Keratinocyte (primary cell): ENCODE data around the gene FAM229A.

Source experiments
- EZH2 ChIP-seq: IDR thresholded peaks from one replicate; pipeline ENCODE4 v1.6.1; 2012; ENCODE audit warnings: inconsistent platforms, mild to moderate bottlenecking, low read length, moderate library complexity
- TF ChIP-seq, protein P1 (sequence below), 3 experiments: IDR thresholded peaks in 1 of 3; conservative IDR thresholded peaks in 1 of 3; optimal IDR thresholded peaks in 1 of 3; 2 replicates in 2 of 3; 3 replicates in 1 of 3; pipeline versions ENCODE3 to v1.5.1; 2011; ENCODE audit warnings: low read length in 3 of 3, mild to moderate bottlenecking in 3 of 3, moderate library complexity in 2 of 3, control low read depth in 1 of 3, inconsistent platforms in 1 of 3; ENCODE audit not compliant: insufficient read depth in 2 of 3; ENCODE audit errors: extremely low read depth in 1 of 3

DNA sequence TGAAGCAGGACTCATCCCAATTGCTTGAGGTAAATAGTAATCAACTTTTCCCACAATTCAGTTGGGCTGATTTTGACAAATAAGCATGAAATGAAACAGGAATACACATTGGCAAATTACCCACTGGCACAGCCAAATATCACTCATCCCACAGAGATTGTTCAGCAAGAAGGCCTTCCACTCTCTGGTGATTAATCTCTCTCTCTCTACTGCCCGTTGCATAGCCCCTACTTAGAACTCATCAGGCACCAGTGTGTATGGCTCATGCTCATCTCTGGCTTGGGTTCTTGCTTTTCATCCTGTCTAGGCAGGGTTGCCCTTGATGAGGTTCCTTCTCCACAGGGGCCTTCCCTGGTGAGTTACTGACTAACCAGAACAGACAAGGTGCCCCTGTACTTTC, 30.9 kb upstream of the FAM229A start:
- TF ChIP-seq, protein P1, sequence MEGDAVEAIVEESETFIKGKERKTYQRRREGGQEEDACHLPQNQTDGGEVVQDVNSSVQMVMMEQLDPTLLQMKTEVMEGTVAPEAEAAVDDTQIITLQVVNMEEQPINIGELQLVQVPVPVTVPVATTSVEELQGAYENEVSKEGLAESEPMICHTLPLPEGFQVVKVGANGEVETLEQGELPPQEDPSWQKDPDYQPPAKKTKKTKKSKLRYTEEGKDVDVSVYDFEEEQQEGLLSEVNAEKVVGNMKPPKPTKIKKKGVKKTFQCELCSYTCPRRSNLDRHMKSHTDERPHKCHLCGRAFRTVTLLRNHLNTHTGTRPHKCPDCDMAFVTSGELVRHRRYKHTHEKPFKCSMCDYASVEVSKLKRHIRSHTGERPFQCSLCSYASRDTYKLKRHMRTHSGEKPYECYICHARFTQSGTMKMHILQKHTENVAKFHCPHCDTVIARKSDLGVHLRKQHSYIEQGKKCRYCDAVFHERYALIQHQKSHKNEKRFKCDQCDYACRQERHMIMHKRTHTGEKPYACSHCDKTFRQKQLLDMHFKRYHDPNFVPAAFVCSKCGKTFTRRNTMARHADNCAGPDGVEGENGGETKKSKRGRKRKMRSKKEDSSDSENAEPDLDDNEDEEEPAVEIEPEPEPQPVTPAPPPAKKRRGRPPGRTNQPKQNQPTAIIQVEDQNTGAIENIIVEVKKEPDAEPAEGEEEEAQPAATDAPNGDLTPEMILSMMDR (optimal IDR thresholded peaks at IDR 0.05 in 1 of 3, IDR thresholded peaks at IDR 0.05 in 1 of 3, conservative IDR thresholded peaks at IDR 0.05 in 1 of 3; ENCODE audit: extremely low read depth in 1 of 3, insufficient read depth in 2 of 3, low read length in 3 of 3) = no peak
- TF ChIP-seq EZH2 = no peak
